HFF-Myc (cell line): ENCODE results near the gene LMO1.

Experiments used
- DNase-seq: peaks from one replicate; pipeline ENCODE4 v3.0.0-alpha.2; 2011; ENCODE audit warnings: low read depth; ENCODE audit errors: extremely low read depth
- H3K4me3 ChIP-seq: replicated peaks from 2 replicates; pipeline ENCODE4 v1.5.1; 2011; ENCODE audit warnings: low read depth, mild to moderate bottlenecking, control low read depth, low read length
- CTCF ChIP-seq: IDR thresholded peaks from 2 replicates; pipeline ENCODE4 v1.5.1; 2012; ENCODE audit warnings: mild to moderate bottlenecking, low read depth, low read length, control low read depth; ENCODE audit errors: missing control alignments

The LMO1 gene

GRCh38 chr11:8233691-8234424 is 29.8 kb downstream of the LMO1 start:
- peak; percentile 26 for DNase-seq
- no peak for TF ChIP-seq CTCF

GRCh38 chr11:8232849-8233606 is 30.6 kb downstream of the LMO1 start:
- TF ChIP-seq CTCF: no peak
- DNase-seq: no peak
- H3K4me3 ChIP-seq: no peak overlapping the region

More at GRCh38 chr11:8233691-8234424, 29.8 kb downstream of the LMO1 start:
- no peak overlapping the region for H3K4me3 ChIP-seq

- no peak overlapping the region for H3K4me3 ChIP-seq
- TF ChIP-seq CTCF: no peak
- no peak for DNase-seq
These were observed 31.3 kb downstream of the LMO1 start for GRCh38 chr11:8232414-8232813.

GRCh38 chr11:8231979-8232378 is 31.7 kb downstream of the LMO1 start:
- no peak for DNase-seq
- no peak overlapping the region for H3K4me3 ChIP-seq
- no peak for TF ChIP-seq CTCF

GRCh38 chr11:8230921-8231847 is 32.5 kb downstream of the LMO1 start:
- DNase-seq: no peak
- H3K4me3 ChIP-seq: no peak overlapping the region
- no peak for TF ChIP-seq CTCF

- H3K4me3 ChIP-seq: no peak overlapping the region
- TF ChIP-seq CTCF: no peak
- no peak for DNase-seq
These were observed 33.4 kb downstream of the LMO1 start for GRCh38 chr11:8230178-8230859.
